GM21381 (cell line): ENCODE results near the gene SPEN.

ENCODE experiments used
- ATAC-seq: cut with Tn5 transposase; IDR thresholded peaks from one replicate; pipeline ENCODE4 v1.9.1; 2021; ENCODE audit warnings: mild to moderate bottlenecking, moderate library complexity; ENCODE audit not compliant: unreplicated experiment

Gene SPEN

DNA sequence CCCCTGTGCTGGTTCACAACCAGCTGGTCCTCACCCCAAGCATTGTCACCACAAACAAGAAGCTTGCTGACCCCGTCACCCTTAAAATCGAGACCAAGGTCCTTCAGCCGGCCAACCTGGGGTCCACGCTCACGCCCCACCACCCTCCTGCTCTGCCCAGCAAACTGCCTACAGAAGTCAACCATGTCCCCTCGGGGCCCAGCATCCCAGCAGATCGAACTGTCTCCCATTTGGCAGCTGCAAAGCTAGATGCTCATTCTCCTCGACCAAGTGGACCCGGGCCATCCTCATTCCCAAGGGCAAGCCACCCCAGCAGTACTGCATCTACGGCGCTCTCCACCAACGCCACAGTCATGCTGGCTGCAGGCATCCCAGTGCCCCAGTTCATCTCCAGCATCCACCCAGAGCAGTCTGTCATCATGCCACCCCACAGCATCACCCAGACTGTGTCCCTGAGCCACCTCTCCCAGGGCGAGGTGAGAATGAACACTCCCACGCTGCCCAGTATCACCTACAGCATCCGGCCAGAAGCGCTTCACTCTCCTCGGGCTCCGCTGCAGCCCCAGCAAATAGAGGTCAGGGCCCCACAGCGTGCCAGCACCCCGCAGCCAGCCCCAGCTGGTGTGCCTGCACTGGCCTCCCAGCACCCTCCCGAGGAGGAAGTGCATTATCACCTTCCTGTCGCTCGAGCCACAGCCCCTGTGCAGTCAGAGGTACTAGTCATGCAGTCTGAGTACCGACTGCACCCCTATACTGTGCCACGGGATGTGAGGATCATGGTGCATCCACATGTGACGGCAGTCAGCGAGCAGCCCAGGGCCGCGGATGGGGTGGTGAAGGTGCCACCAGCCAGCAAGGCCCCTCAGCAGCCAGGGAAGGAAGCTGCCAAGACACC lies 87.8 kb downstream of the SPEN start:
- ATAC-seq: no peak

DNA sequence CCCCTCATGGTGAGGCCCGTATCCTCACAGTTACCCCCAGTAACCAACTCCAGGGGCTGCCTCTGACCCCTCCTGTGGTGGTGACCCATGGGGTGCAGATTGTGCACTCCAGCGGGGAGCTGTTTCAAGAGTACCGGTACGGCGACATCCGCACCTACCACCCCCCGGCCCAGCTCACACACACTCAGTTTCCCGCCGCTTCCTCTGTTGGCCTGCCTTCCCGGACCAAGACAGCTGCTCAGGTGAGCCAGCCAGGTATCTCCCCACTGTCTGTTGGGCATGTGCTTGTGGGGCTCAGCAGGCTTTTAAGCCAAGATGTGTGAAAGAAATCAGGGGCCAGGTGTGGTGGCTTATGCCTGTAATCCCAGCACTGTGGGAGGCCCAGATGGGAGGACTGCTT lies 88.5 kb downstream of the SPEN start:
- ATAC-seq: no peak

DNA sequence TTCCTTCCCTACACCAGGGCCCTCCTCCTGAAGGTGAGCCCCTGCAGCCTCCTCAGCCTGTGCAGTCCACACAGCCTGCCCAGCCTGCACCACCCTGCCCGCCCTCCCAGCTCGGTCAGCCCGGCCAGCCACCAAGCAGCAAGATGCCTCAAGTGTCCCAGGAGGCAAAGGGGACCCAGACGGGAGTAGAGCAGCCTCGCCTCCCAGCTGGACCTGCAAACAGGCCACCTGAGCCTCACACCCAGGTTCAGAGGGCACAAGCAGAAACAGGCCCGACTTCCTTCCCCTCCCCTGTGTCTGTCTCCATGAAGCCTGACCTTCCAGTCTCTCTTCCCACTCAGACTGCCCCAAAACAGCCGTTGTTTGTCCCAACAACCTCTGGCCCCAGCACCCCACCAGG lies 89.6 kb downstream of the SPEN start:
- no peak for ATAC-seq

DNA sequence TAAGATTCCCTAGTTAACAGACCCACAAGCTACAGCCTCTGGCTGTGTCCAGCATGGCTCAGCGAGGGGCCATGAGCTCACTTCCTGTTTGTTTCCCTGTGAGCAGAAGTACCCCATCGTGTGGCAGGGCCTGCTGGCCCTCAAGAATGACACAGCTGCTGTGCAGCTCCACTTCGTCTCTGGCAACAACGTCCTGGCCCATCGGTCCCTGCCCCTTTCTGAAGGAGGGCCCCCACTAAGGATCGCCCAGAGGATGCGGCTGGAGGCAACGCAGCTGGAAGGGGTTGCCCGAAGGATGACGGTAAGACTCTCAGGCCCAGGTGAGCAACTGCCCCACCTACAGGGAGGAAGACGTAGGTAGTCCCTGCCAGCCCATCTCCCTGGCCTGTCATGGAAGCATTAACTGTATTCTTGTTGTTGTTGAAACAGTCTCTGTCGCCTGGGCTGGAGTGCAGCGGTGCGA lies 90.2 kb downstream of the SPEN start:
- no peak for ATAC-seq

DNA sequence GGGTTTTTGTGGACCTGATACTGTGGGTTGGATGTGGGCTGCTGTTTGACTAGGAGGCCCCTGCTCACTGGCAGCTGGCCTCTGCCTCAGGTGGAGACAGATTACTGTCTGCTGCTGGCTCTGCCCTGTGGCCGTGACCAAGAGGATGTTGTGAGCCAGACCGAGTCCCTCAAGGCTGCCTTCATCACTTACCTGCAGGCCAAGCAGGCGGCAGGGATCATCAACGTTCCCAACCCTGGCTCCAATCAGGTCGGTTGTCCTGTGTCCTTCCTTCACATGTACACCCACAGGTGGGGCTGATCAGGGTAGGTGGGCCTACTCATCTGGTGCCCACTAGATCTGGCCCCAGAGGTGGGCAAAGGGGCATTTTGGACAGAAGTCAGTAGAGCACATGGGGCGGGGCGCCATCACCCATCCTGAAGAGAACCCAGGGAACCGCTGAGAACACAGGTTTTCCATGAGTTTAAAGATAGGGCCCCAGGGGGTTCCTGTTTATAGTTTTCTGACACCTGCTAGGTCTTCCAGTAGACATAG lies 91.2 kb downstream of the SPEN start:
- ATAC-seq: no peak

DNA sequence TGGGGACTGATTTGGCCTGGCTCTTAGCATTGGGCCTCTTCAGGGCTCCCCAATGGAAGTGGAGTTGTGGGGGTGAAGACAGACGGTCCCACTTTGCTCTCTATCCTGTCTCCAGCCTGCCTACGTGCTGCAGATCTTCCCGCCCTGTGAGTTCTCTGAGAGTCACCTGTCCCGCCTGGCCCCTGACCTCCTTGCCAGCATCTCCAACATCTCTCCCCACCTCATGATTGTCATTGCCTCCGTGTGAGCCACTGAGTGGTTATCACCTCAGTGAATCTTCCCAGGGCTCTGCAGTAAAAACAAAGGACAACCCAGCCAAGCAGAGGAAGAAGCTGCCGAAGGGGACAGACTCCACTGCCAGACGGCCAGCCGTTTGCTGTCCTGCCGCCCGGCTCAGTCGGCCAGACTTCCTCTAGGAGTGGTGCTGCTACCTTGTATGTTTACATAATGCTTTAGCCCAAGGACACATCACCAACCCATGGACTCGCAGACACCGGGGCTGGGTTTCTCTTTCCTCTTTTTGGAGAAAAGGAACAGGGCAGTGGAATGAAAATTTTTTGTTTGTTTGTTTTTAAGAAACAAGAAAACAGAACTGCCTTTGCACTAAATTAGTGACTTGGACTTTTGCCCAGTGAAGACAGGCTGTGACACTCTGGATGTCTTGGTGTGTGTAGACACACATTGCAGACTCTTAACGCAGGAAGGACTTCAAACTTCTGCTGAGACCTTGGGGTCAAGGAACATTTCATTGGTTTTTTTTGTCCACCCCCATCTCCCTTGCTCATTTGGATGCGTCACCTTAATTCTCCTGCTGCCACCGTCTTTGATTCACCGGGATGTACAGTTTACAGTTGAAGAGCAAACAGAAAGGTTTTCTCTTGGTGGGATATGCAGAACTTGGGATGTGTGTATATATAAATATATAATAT lies 91.9 kb downstream of the SPEN start:
- no peak for ATAC-seq

DNA sequence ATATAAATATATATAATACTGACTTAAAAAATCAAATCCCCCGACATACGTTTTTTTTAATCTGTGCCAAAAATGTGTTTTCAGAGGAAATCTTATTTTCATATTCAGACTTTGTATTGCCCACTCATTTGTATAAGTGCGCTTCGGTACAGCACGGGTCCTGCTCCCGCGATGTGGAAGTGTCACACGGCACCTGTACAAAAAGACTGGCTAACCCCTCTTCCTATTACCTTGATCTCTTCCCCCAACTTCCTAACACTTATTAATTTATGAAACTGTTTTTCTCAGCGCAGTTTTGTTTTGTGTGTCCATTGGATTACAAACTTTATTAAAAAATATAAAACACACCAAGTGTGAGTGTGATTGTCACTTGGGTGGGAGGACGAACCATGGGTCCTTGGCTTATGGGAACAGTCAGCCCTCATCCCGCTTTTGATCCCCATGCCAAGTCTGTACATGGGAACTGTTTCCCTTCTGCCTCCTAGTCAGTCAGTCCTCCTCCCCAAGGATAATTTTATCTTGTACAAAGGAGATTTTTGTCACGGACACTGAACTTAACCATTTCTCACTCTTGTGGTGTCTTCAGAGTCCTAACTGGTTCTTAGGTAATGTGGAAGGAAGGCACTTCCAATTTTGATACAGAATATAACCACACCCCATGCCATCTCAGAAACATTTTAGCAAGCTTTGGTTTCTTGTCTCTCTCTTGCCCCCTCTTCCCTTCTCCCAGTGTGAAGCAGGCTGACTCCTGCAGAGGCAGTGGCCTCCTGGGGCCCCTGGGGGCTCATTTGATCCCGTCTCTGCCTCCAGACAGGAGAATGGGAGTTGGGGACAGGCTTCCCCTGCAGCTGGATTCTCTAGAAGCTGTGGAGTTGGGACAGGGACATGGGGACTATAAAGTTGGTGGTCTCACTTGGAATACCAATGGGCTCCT lies 92.9 kb downstream of the SPEN start:
- ATAC-seq: no peak

DNA sequence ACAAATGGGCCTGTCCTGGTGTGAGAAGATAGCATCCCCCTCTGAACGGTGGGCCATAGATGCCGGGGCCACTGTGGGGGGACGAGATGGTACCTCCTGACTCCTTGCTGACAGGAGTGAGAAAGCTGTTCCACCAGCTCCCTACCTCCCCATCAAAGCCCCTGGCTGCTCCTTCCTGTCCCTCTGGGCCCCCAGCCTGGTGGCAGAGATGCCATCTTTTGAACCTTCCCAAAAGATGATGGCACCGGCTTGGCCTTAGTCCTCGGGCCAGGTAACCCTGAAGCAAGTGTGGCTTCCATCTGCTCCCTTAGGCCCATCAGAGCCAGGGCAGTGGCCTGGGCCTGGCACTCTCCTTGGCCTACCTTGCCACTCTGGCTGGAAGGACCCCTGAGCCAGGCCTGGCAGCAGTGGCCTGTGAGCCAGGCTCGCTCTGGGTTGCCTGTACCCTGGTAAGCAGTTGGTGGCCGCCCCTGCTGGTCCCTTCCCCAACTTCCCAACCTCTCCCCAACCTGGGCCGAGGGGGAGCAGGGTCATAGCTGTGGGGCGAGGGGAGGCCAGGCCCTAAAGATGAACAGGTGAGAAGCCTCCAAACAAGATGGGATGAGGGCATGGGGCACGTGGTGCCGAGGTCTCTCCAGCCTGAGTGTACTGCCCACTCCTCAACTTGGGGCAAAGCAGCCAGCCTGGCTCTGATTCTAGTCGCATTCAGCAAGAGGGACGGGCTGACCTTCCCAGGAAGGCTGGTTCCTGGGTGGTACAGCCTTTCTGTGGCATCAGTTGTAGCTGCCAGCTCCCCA lies 93.7 kb downstream of the SPEN start:
- ATAC-seq: no peak

DNA sequence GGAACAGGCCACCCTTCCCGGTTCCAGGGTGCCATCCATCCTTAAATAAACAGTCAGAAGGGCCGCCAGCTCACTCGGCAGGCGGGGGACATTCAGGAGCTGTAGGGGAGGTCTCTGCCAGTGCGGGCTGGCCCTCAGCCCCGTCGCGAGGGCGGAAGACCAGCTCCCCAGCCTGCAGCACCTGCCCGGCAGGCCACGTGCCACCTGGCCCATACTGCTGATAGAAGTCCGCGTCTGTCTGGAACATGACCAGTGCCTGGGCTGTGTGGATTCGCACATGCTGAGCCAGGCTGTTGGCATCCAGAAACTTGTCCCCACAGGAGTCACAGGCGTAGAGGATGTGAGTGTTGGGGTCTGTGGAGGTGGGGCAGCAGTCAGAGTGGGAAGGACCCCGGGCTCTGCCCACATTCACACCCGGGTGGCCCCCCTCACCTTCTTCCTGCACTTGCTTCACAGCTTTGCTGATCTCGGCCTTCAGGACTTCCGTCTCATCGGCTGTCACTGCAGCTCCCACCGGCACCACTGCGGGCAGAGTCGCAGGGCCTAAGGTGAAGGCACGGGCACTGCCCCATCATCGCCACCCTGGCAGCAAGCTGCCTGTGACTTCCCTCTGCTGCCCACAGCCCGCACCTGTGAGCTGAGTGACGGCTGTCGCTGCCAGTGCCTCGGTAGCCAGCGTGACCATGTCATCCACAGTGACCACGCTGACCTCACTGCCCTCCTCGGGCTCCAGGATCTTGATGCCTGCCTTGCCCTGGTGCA lies 94.6 kb downstream of the SPEN start:
- no peak for ATAC-seq

DNA sequence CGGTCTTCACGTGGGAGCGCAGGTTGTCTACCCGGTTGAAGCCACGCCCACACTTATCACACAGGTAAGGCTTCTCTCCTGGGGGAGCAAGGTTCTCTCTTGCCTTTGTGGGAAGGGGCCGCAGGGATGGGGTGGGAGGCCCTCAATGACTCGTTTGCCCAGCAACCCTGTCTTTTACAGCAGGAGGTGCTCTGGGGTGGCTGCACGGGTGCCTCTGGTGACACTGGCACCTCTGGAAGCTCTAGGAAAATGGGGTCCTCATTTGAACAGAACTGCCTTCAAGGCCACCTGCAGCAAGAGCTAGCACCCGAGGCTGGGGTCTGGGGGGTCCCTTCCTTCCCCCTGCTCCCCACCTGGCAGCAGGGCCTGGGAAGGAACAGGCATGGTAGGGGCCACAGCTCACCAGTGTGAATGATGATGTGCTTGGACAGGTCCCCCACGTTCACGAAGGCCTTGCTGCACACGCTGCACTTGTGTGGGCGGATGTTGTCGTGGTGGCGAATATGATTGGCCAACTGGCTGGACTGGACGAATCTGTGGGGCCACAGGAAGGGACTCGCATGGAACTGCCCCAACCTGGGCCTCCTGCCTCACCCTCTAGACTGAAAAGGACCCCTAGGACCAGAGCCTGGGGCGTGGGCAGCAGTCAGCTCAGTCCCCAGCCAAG lies 95.3 kb downstream of the SPEN start:
- ATAC-seq: no peak

DNA sequence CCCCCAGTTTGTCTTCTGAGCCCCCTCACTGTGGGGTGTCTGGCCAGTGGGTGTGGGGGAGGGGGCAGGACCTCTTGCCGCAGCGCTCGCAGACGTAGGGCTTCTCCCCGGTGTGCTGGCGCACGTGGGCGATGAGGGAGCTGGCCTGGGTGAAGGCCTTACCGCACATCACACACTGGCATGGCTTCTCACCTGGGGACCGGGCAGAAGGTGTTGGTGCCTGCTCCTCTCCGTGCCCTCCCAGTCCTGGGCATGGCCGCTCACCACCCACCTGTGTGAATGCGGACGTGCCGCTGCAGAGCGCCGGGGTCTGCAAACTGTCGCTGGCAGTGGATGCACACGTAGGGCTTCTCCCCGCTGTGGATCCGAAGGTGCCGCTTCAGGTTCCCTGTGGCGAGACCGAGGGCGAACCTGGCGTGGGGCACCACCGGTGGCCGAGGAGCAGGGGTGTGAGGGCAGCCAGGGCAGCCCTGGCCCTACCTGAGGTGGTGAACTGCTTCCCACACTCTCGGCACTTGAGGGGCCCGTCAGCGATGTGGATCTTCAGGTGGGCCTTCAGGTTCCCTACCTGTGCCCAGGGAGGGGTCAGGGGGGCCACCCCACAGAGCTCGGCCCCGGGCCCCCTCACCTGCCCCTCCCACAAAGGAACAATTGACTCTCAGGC lies 96.0 kb downstream of the SPEN start:
- ATAC-seq: no peak

DNA sequence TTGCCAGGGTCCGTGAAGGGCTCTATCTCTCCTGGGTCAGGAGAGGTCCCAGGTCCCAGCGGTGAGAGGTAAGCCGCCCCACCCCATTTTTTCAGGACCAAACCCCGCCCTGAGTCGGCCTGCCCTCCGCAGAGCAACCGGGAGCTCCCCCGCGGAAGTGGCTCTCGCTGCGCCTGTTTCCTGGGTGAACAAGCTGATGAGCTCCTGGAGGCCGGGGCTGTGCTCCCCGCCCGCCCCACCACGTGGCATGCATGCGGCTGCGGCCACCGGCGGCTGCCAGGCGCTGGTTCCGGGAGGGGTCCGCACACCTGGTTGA lies 96.4 kb downstream of the SPEN start:
- no peak for ATAC-seq

DNA sequence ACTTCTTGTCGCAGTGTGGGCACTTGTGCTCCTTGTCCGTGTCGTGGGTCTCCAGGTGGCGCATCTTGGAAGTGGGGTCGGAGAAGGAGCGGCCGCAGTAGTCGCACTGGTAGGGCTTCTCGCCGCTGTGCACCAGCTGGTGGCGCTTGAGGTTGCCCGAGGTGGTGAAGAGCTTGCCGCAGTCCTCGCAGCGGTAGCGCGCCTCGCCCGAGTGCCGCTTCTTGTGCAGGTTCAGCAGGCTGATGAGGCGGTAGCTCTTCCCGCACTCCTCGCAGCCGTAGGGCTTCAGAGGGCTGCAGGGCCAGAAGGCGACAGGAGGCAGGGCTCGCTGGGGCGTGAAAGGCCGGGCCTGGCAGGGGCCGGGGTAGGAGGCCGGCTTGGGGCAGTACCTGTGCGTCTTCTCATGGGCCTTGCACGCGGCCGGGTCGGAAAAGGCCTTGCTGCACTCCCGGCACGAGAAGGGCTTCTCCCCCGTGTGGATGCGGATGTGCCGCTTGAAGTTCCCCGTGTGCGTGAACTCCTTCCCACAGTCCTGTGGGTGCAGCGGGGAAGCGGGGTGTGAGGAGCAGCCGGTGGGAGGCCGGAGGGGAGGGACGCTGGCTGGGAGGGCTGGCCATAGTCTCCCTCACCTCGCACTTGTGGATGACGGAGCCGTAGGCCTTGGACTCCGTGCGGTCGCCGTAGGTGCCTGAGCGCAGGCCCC lies 97.0 kb downstream of the SPEN start:
- ATAC-seq: no peak

DNA sequence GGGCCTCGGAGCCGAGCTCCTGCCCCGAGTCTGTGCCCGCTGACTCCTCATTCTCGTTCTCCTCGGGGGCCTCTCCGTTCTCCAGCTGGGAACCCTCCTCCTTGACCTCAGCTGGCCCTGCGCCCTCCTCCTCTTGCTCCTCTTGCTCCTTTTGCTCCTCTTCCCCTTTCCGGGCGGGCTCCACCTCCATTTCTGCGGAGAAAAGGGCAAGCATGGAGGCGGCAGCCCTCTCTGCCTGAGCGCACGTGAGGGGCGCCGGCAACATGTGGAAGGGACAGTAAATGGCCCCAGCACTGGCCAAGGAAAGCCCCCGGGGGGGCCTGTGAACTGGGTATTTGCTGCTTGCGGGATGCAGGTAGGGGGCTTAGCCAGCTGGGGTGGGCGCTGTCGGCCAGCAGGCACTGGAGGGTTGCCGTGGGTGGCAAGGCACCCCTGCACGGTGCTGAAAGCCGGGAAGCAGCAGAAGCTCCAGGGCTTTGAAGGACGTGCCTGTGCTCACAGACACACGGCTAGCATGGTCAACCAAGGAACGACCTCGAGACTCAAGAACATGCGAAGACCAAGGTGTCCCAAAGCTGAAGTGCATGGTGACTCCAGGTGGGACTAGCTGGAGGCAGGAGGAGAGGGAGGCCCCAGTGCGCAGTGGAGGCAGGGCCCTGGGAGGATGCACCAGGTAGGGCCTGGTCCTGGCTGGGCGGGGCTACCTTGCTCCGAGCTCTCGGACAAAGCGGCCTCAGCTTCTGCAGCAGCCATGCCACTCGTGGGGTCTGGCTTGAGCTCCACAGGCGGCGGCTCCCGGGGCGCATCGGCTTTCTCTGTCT lies 97.7 kb downstream of the SPEN start:
- ATAC-seq: no peak

DNA sequence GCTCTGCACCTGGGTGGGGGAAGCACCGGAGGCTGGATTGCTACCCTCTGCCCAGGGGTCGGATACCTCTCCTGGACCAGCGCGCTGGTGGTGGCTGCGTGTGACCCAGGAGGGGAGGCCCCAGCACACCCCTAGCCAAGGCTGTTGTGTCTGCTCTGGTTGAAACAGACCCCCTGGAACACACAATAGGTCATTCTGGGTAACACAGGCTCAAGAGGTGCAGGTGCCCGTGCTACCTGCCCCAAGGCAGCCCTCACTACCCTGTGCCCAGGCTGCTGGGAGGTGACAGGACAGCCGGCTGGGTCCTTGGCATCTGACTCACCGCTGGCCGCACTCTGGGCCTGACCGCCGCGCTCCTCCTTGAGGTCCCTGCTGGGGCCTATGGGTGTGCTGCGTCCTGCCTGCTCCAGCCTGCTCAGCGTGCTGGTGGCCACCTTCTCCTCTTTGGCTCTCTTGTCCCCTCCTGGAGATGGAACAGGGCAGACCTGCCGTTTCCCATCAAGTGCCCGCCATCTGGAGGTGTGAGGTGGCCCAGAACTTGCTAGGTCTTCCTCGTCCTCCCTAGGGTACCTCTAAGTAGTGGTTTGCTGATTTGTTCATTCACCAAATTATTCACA lies 98.4 kb downstream of the SPEN start:
- no peak for ATAC-seq
